NB4 (cell line): ENCODE results near the gene VAV2.

Source experiments
- MAX ChIP-seq: IDR thresholded peaks from 2 replicates; pipeline ENCODE4 v1.6.1; 2011; ENCODE audit warnings: low read depth, low read length
- MYC ChIP-seq: IDR thresholded peaks from 2 replicates; pipeline ENCODE4 v1.6.1; 2011; ENCODE audit warnings: low read depth, low read length
- POLR2A ChIP-seq: IDR thresholded peaks from 2 replicates; pipeline ENCODE4 v1.6.1; 2011; ENCODE audit warnings: mild to moderate bottlenecking; ENCODE audit not compliant: insufficient read length; ENCODE audit errors: extremely low read depth
- TF ChIP-seq, protein P1 (sequence below): IDR thresholded peaks from one replicate; pipeline ENCODE4 v1.5.1; 2012; ENCODE audit warnings: low read depth, low read length

- TF ChIP-seq, protein P1, sequence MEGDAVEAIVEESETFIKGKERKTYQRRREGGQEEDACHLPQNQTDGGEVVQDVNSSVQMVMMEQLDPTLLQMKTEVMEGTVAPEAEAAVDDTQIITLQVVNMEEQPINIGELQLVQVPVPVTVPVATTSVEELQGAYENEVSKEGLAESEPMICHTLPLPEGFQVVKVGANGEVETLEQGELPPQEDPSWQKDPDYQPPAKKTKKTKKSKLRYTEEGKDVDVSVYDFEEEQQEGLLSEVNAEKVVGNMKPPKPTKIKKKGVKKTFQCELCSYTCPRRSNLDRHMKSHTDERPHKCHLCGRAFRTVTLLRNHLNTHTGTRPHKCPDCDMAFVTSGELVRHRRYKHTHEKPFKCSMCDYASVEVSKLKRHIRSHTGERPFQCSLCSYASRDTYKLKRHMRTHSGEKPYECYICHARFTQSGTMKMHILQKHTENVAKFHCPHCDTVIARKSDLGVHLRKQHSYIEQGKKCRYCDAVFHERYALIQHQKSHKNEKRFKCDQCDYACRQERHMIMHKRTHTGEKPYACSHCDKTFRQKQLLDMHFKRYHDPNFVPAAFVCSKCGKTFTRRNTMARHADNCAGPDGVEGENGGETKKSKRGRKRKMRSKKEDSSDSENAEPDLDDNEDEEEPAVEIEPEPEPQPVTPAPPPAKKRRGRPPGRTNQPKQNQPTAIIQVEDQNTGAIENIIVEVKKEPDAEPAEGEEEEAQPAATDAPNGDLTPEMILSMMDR: no peak
- no peak for TF ChIP-seq POLR2A
- TF ChIP-seq MYC: no peak
- no peak for TF ChIP-seq MAX
These were observed 165.6 kb downstream of the VAV2 start for GRCh38 chr9:133826289-133827085.
